ENCODE data around the gene CPOX.

CPOX gene

GRCh38 chr3:98594628-98595324 is 1.4 kb upstream of the CPOX start:
- DNase-seq, result no peak

DNA sequence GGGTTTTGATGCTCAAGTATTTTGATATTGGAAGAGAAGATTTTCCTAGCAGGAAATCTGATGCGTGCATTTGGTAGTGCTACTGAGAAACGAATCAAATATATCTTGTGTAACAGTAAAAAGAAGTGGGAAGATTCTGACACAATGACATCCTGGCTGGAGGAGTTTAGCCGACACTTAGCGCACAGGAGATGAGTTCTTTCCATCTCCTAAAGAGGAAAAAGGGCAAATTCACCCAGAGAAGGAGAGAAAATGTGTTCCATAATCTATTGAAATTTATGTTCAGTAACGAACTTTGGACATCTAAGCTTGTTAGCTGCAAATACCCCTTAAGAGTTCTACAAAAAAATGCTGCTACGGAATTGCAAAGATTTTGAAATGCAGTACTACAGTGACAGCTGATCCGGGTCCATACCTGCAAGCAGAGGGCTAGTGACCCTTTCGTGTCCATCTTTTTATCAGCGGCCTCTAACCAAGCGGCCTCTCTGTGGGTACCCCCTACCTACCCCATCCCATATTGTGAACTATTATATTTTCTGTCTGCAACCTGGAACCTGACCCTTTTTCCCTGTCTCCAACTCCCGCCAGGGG is 971 bp downstream of the CPOX start:
- no peak for DNase-seq

DNA sequence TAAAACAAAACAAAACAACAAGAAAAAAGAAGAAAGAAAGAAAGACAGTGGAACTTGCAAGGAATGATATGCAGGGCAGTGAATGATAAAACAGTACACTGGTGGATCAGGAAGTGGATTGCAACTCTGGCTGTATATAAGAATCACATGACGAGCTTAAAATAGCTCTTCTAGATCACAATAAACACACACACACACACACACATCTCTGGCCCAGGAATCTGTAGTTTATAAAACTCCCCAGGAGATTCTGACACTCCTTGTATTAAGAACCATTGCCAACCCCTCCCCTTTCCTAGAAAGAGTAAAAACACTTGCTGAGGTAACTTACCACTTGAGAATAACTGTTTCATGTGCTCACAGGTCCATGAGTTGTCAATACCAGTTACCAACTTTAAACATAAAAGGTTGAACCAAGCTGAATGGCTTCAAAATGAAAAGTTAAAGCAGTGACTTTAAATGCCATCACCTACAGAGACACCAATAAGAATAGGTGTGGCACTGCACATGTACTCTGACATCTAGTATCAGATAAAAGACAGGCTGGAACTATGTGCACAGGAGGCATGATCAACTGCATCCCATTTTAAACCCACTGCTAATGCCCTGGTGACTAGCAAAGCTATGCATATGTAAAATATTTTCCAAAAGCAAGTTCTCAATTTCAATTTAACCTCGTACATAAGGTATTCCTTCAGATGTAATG is 3.9 kb downstream of the CPOX start:
- DNase-seq, result no peak

- DNase-seq, result no peak
These were observed 5.3 kb downstream of the CPOX start for GRCh38 chr3:98588065-98588464.

GRCh38 chr3:98587654-98588053 is 5.8 kb downstream of the CPOX start:
- no peak for DNase-seq

DNA sequence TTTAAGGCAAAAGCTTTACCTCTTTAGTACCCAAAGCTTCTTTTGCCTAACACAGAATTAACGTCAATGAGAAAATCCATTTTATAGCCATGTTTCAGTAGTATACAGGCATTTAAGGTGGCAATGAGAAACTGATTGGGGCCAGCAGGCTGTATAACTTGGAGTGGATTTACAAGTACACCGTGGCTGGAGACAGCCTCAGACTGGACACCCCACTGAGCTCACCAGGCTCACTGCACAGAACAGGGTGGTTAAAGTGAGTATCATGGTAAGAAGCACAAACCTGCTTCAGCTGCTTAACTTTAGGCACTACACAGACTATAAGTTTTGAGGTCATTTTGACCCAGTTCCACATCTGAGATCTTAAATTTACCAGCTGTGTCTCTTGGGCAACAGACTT is 8.9 kb downstream of the CPOX start:
- DNase-seq, result no peak

- no peak for DNase-seq
These were observed 9.6 kb downstream of the CPOX start for GRCh38 chr3:98583766-98584165.

DNA sequence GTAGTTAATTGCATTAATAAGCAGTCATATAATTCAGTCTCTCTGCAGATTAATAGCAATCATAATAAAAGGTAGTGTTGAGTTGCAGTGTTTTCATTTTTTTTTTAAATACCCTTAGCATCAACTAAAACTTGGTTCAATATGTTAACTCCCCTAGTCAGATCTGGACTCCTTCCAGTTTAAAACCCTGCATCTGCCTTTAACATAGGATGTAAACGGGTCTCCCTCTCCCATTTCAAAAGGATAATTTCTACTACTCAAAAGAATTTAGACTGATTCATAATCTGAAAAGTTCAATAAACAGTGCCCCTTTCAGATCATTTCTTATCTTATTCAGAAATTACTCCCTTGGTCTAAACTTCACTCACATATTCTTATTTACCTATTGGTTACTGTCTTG is 11.4 kb downstream of the CPOX start:
- no peak for DNase-seq

DNA sequence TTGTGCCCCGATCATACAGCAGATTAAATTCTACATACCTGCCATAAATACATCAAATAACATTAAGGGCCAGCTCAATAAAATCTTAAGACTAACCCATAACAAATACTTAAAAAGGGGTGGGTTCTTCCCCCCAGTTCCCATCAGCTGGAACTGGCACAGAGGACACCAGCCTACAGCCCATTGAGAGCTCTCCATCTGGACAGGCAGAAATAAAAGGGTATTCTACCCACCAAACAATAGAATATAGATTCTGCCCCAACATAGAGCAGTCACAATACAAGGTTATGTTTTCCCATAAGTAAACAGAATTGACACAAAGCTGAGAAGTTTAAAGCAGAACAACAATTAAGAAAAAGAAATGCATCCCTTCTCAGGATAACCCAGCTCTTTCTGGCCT is 11.9 kb downstream of the CPOX start:
- DNase-seq, result no peak

GRCh38 chr3:98580401-98581386 is 12.7 kb downstream of the CPOX start:
- DNase-seq, result no peak

DNA sequence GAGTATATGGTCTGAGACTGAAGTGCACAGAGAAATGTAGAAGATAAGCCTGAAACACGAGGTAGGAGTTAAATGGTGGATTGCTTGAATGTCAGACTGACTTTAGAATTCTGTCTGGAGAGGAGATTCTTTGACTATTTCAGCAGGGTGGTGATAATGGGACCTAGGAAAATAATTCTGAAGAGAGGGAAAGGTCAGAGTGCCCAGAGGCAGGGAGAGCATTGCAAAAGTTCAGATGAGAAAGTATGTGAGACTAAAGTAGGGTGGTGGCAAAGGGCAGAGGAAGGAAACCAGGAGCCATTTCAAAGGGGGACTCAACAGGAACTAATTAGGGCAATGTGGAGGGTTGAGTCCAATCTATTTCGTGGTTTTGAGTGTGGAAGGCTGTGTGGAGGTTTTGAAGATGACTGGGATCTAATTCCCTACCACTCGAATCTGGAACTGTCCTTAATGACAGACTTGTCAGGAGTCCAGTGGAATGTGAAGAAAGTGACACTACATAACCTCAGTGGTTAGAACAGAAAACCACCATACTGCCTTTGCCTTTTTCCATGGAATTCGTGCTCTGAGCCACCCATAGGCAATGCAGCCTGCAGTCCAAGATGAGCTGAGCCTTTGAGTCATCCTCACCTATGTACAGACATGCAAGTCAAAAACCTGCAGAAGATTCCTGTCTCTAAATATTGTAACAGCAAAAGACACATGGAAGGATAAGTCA is 16.1 kb downstream of the CPOX start:
- DNase-seq, result no peak

- no peak for DNase-seq
These were observed 19.3 kb downstream of the CPOX start for GRCh38 chr3:98574132-98574531.

- peak; percentile 26 for DNase-seq
These were observed 20.2 kb downstream of the CPOX start for GRCh38 chr3:98573181-98573728.

GRCh38 chr3:98568402-98568801 is 25.0 kb downstream of the CPOX start:
- no peak for DNase-seq

- no peak for DNase-seq
These were observed 25.6 kb downstream of the CPOX start for GRCh38 chr3:98567666-98568270.

GRCh38 chr3:98565843-98566242 is 27.6 kb downstream of the CPOX start:
- no peak for DNase-seq

DNA sequence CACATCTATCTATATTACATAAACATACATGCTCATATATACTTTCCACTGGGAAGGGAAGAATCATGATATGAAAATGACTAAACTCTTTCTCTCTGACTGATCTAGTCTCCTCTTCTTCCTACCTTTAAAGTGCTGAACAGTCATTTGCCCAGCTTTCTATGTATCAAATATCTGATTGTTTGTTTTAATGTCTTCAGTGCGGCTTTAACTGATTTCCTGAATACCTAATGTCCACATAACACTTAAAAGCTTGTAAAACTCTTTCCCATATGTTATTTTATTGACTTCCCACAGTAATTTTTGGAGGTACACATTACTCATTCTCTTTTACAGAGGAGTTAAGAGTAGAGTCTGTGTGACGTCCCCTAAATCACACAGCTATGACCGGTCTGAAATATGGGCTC is 28.2 kb downstream of the CPOX start:
- no peak for DNase-seq

- no peak for DNase-seq
These were observed 29.0 kb downstream of the CPOX start for GRCh38 chr3:98564282-98565005.

DNA sequence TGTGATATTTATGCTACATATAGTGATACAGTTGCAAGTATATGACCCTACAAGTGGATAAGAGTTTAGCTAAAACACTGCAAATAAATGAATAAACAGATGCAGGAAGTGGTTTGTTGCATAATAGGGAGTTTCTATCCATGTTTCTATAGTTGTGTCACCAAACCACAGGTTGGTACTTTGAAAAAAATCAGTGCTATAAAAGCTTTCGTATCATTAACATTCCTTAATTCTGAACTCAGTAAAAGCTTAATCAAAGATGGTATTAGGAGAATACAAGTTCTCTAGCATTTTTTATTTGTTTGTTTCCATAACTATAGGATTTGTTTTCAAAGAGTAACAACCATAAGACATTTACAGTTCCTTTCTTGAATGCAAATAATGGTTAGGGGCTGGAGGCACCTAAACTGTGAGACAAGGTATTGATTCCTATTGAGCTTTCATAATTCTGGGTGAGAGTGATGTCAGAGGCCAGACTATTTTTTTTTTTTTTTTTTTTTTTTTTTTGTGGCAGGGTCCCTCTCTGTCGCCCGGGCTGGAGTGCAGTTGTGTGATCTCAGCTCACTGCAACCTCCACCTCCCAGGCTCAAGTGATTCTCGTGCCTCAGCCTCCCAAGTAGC is 29.6 kb downstream of the CPOX start:
- peak; percentile 52 for DNase-seq

GRCh38 chr3:98561727-98562521 is 31.5 kb downstream of the CPOX start:
- no peak for DNase-seq

Measured in kidney glomerular epithelial cell (primary cell).